ENCODE data around the gene SLC18A3.

DNA sequence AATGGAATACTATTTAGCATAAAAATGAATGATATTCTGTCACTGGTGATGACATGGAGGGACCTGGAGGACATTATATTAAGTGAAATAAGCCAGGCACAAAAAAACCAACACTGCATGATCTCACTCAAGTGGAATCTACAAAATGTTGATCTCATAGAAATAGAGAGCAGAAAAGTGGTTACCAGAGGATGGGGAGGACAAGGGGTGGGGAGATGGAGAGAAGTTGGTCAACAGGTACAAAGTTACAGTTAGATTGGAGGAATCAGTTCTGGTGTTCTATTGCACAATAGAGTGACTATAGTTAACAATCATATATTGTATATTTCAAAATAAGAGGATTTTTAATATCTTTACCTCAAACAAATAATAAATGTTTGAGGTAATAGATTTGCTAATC is 24.7 kb upstream of the SLC18A3 start:
- TF ChIP-seq, protein P1, sequence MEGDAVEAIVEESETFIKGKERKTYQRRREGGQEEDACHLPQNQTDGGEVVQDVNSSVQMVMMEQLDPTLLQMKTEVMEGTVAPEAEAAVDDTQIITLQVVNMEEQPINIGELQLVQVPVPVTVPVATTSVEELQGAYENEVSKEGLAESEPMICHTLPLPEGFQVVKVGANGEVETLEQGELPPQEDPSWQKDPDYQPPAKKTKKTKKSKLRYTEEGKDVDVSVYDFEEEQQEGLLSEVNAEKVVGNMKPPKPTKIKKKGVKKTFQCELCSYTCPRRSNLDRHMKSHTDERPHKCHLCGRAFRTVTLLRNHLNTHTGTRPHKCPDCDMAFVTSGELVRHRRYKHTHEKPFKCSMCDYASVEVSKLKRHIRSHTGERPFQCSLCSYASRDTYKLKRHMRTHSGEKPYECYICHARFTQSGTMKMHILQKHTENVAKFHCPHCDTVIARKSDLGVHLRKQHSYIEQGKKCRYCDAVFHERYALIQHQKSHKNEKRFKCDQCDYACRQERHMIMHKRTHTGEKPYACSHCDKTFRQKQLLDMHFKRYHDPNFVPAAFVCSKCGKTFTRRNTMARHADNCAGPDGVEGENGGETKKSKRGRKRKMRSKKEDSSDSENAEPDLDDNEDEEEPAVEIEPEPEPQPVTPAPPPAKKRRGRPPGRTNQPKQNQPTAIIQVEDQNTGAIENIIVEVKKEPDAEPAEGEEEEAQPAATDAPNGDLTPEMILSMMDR (optimal IDR thresholded peaks at IDR 0.05 in 1 of 3, IDR thresholded peaks at IDR 0.05 in 1 of 3, conservative IDR thresholded peaks at IDR 0.05 in 1 of 3; ENCODE audit: extremely low read depth in 1 of 3, insufficient read depth in 2 of 3, low read length in 3 of 3) = no peak
- no peak for TF ChIP-seq EZH2 (IDR thresholded peaks at IDR 0.05; ENCODE audit: low read length)

Data from keratinocyte (primary cell).